Body of pancreas (tissue), 4 donors: ENCODE measurements around the gene IFI44L. TPM values are rescaled to one million over a fixed set of nuclear protein-coding genes. Genes with fewer than 3 reads are reported as not detected.

Experiments
- ATAC-seq: fragments of 150-250 bp; one replicate; pipeline ENCODE4 v1.9.1; 2016
- DNase-seq, 4 donors: peaks; one replicate each; pipeline ENCODE4 v3.0.0-alpha.2; 2019
- H3K27ac ChIP-seq, 4 donors: fragments of 200-600 bp; sonication (generic); 1 replicate in 3 of 4; 2 replicates in 1 of 4; pipeline versions ENCODE4 v1.5.1 to v1.6.1; 2016 to 2019; ENCODE audit warnings: mild to moderate bottlenecking in 1 of 4, mixed read lengths in 1 of 4, moderate library complexity in 1 of 4
- H3K27me3 ChIP-seq, 2 donors: fragments of 200-600 bp; sonication (generic); one replicate each; pipeline ENCODE4 v1.6.0; 2016; ENCODE audit warnings: mild to moderate bottlenecking in 1 of 2
- H3K36me3 ChIP-seq, 2 donors: fragments of 200-600 bp; sonication (generic); replicated peaks in 1 of 2; 2 replicates each; pipeline ENCODE4 v1.5.1; 2016; ENCODE audit warnings: low read depth in 2 of 2; ENCODE audit not compliant: insufficient read depth in 1 of 2
- H3K4me1 ChIP-seq: fragments of 200-600 bp; sonication (generic); one replicate; pipeline ENCODE4 v1.6.0; 2016
- H3K4me3 ChIP-seq, 2 donors: fragments of 200-600 bp; sonication (generic); 1 replicate in 1 of 2; 2 replicates in 1 of 2; pipeline ENCODE4 v1.5.1; 2016 to 2019
- H3K9me3 ChIP-seq, 3 donors: fragments of 200-600 bp; sonication (generic); 1 replicate in 2 of 3; 2 replicates in 1 of 3; pipeline ENCODE4 v1.5.1; 2016
- POLR2A ChIP-seq, 3 donors: fragments of 450-650 bp; IDR thresholded peaks; one replicate each; pipeline ENCODE4 v1.6.1; 2016; ENCODE audit warnings: antibody characterized with exemption in 3 of 3, mild to moderate bottlenecking in 2 of 3
- WGBS, 2 donors: methylation state at CpG; one replicate each; pipeline ENCODE4 v1.1.5; 2017; 5-methylcytosine and 5-hydroxymethylcytosine counted together
- intact Hi-C: fragments of 100-400 bp; cut with DNase I; formaldehyde crosslinking; loops from one replicate; pipeline ENCODE4 v1.15.1; 2023
- total RNA-seq, 2 donors: library from RNA; depleted of rRNA; stranded (reverse); fragments of >200 nt; gene quantifications; one replicate each; pipeline ENCODE4 v1.1.0, GENCODE V29; 2016
- TF ChIP-seq, protein P1 (sequence below), 7 experiments: fragments of 450-650 bp in 4 of 7; fragments of 200-600 bp in 3 of 7; sonication (generic) in 3 of 7; IDR thresholded peaks; one replicate each; pipeline ENCODE4 v1.5.1; 2016 to 2019; ENCODE audit warnings: antibody characterized with exemption in 7 of 7

Gene IFI44L
- total RNA-seq, 2 donors from 2014 or later: 0.99 to 3.9 TPM

GRCh38 chr1:78652019-78652560 is 31.8 kb downstream of the IFI44L start:
- Histone ChIP-seq H3K27me3 (no peaks in the 10 kb centered on the region), H3K4me1 (peaks cover 4% of the 10 kb centered on the region), H3K36me3 (no peaks in the 10 kb centered on the region), H3K4me3 (no peak overlapping the region), H3K9me3 (peaks cover 0 to 3% (median 0%) of the 10 kb centered on the region in 3 donors), H3K27ac (no peak overlapping the region)
- intact Hi-C loops: no loop called here
- ATAC-seq (no peak), DNase-seq (peak in 1 of 4 donors; percentile 13)
- TF ChIP-seq POLR2A (IDR thresholded peaks at IDR 0.05): no peak
- TF ChIP-seq, protein P1, sequence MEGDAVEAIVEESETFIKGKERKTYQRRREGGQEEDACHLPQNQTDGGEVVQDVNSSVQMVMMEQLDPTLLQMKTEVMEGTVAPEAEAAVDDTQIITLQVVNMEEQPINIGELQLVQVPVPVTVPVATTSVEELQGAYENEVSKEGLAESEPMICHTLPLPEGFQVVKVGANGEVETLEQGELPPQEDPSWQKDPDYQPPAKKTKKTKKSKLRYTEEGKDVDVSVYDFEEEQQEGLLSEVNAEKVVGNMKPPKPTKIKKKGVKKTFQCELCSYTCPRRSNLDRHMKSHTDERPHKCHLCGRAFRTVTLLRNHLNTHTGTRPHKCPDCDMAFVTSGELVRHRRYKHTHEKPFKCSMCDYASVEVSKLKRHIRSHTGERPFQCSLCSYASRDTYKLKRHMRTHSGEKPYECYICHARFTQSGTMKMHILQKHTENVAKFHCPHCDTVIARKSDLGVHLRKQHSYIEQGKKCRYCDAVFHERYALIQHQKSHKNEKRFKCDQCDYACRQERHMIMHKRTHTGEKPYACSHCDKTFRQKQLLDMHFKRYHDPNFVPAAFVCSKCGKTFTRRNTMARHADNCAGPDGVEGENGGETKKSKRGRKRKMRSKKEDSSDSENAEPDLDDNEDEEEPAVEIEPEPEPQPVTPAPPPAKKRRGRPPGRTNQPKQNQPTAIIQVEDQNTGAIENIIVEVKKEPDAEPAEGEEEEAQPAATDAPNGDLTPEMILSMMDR (IDR thresholded peaks at IDR 0.05): no peak
- WGBS, 2 donors: 87 to 93% methylated on average over 17 of the region's 17 CpGs

DNA sequence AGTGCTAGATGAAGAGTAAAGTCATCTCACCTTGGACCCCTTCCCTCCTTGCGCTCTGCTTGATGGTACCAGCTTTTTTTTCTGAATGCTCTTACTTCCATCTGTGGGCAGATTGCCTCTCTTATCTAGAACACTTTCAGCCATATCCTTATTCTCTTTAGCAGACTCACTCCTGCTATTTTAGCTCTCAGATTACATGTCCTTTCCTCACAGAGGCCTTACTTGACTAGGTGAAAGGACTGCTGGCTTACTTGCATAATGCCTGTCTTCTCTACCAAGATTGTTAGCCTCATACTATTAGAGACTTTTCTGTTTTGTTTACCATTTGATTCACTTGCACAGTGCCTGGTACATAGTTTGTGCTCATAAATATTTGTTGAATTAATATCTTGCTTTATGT is 38.7 kb downstream of the IFI44L start:
- no peaks in the 10 kb centered on the region for H3K27me3 ChIP-seq
- no peaks in the 10 kb centered on the region for H3K4me1 ChIP-seq
- H3K27ac ChIP-seq: no peak overlapping the region
- ATAC-seq (no peak), DNase-seq (no peak)
- peaks cover 0 to 7% of the 10 kb centered on the region in 2 donors for H3K36me3 ChIP-seq
- intact Hi-C loops: no loop called here
- TF ChIP-seq, protein P1 (IDR thresholded peaks at IDR 0.05): no peak
- no peak for TF ChIP-seq POLR2A (IDR thresholded peaks at IDR 0.05)
- no peaks in the 10 kb centered on the region for H3K9me3 ChIP-seq
- 100% methylated on average over 1 of the region's 1 CpG for WGBS, 2 donors
- no peak overlapping the region for H3K4me3 ChIP-seq

- ATAC-seq (no peak), DNase-seq (no peak)
- H3K27me3 ChIP-seq: no peaks in the 10 kb centered on the region
- TF ChIP-seq, protein P1 (IDR thresholded peaks at IDR 0.05): no peak
- no peak for TF ChIP-seq POLR2A (IDR thresholded peaks at IDR 0.05)
- 71 to 78% methylated on average over 2 of the region's 2 CpGs for WGBS, 2 donors
- intact Hi-C loops: no loop called here
- H3K27ac ChIP-seq: no peak overlapping the region
- H3K36me3 ChIP-seq: peaks cover 0 to 4% of the 10 kb centered on the region in 2 donors
- H3K4me3 ChIP-seq: no peak overlapping the region
- no peaks in the 10 kb centered on the region for H3K9me3 ChIP-seq
- no peaks in the 10 kb centered on the region for H3K4me1 ChIP-seq
Observed at GRCh38 chr1:78663923-78664322, 43.7 kb downstream of the IFI44L start.

- no peaks in the 10 kb centered on the region for H3K27me3 ChIP-seq
- H3K36me3 ChIP-seq: peaks cover 0 to 2% of the 10 kb centered on the region in 2 donors
- DNase-seq: no peak
- no peak overlapping the region for H3K4me3 ChIP-seq
- intact Hi-C loops: no loop called here
- no peak overlapping the region for H3K27ac ChIP-seq
- no peaks in the 10 kb centered on the region for H3K4me1 ChIP-seq
- 88 to 95% methylated on average over 1 of the region's 1 CpG for WGBS, 2 donors
- TF ChIP-seq, protein P1 (IDR thresholded peaks at IDR 0.05): no peak
- no peak for TF ChIP-seq POLR2A (IDR thresholded peaks at IDR 0.05)
- no peak for ATAC-seq
- no peaks in the 10 kb centered on the region for H3K9me3 ChIP-seq
Observed at GRCh38 chr1:78664763-78665162, 44.5 kb downstream of the IFI44L start.

- no peaks in the 10 kb centered on the region for H3K27me3 ChIP-seq
- TF ChIP-seq, protein P1 (IDR thresholded peaks at IDR 0.05): no peak
- TF ChIP-seq POLR2A (IDR thresholded peaks at IDR 0.05): no peak
- no peak overlapping the region for H3K27ac ChIP-seq
- no peak for ATAC-seq
- no peaks in the 10 kb centered on the region for H3K4me1 ChIP-seq
- WGBS, 2 donors: 85 to 87% methylated on average over 6 of the region's 6 CpGs
- no peaks in the 10 kb centered on the region for H3K36me3 ChIP-seq
- no peaks in the 10 kb centered on the region for H3K9me3 ChIP-seq
- H3K4me3 ChIP-seq: no peak overlapping the region
- intact Hi-C loops: no loop called here
- no peak for DNase-seq
Observed at GRCh38 chr1:78665809-78666208, 45.6 kb downstream of the IFI44L start.
